ENCODE data around the gene DACT3.
"Not testable (repeated sequence)": the region's sequence is repeated elsewhere in the genome, so short reads cannot be mapped to it uniquely, and the experiment has no call there.

The DACT3 gene

DNA sequence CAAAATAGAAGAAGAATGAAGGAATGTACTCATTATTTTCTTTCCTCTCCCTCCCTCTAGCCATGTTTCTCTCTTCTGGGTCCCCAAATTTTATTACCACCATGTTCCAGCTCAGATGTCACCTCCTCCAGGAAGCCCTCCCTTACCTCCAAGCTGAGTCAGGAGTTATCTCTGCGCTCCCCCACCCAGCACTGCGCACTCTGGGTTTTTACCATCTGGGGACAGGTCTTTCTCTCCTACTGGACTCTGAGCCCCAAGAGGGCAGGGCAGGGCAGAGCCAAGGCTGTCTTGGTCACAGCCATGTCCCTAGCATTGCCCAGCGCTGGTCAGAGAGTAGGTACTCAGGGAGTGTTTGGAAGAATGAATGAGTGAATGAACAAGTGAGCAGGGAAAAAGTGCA, 27.9 kb downstream of the DACT3 start:
- H3K27ac ChIP-seq (ENCODE audit: insufficient read depth, low read depth, low read length, poor library complexity, severe bottlenecking) = no peak overlapping the region
- no peaks in the 10 kb centered on the region for H3K9me3 ChIP-seq (ENCODE audit: control insufficient read depth, low read length)
- H3K4me1 ChIP-seq (ENCODE audit: control insufficient read depth, insufficient read depth, low read length) = peaks cover 30% of the 10 kb centered on the region
- H3K27me3 ChIP-seq (ENCODE audit: control insufficient read depth, insufficient read depth, low read length, poor library complexity, severe bottlenecking) = peaks cover 59% of the 10 kb centered on the region
- 94% methylated on average over 3 of the region's 3 CpGs for WGBS, 2 experiments
- no peak overlapping the region for H3K4me3 ChIP-seq (ENCODE audit: insufficient read depth, low read depth, low read length)
- H3K36me3 ChIP-seq (ENCODE audit: control insufficient read depth, insufficient read depth, low read length) = no peaks in the 10 kb centered on the region

DNA sequence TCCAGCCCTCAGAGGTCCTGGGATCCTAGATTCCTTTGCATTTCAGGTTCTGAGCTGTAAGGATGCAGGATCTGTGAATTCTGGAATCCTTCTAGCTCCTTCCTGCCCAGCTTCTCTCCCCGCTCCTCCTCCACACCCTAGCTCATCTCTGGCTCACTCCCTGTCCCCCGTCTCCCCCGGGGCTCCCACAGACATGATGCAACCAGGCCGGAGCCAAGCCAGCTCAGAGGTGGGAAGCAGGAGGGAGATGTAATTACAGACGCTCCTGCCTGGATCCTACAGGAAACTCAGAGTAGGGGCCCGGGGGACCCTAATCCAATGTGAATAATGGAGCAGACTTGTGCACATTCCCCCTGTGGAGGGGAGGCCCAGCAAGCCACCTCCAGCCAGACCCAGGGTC, 29.5 kb downstream of the DACT3 start:
- 76 to 82% methylated on average over 6 of the region's 6 CpGs for WGBS, 2 experiments
- H3K27ac ChIP-seq (ENCODE audit: insufficient read depth, low read depth, low read length, poor library complexity, severe bottlenecking) = no peak overlapping the region
- no peak overlapping the region for H3K4me3 ChIP-seq (ENCODE audit: insufficient read depth, low read depth, low read length)

GRCh38 chr19:46630586-46631205, 30.3 kb downstream of the DACT3 start:
- no peaks in the 10 kb centered on the region for H3K9me3 ChIP-seq (ENCODE audit: control insufficient read depth, low read length)
- peaks cover 35% of the 10 kb centered on the region for H3K27me3 ChIP-seq (ENCODE audit: control insufficient read depth, insufficient read depth, low read length, poor library complexity, severe bottlenecking)
- H3K27ac ChIP-seq (ENCODE audit: insufficient read depth, low read depth, low read length, poor library complexity, severe bottlenecking) = no peak overlapping the region
- no peaks in the 10 kb centered on the region for H3K36me3 ChIP-seq (ENCODE audit: control insufficient read depth, insufficient read depth, low read length)
- 86 to 87% methylated on average over 14 of the region's 14 CpGs for WGBS, 2 experiments
- peaks cover 23% of the 10 kb centered on the region for H3K4me1 ChIP-seq (ENCODE audit: control insufficient read depth, insufficient read depth, low read length)
- no peak overlapping the region for H3K4me3 ChIP-seq (ENCODE audit: insufficient read depth, low read depth, low read length)

More for the DNA sequence above, 29.5 kb downstream of the DACT3 start:
- peaks cover 30% of the 10 kb centered on the region for H3K4me1 ChIP-seq (ENCODE audit: control insufficient read depth, insufficient read depth, low read length)
- H3K27me3 ChIP-seq (ENCODE audit: control insufficient read depth, insufficient read depth, low read length, poor library complexity, severe bottlenecking) = peaks cover 43% of the 10 kb centered on the region
- H3K36me3 ChIP-seq (ENCODE audit: control insufficient read depth, insufficient read depth, low read length) = no peaks in the 10 kb centered on the region
- no peaks in the 10 kb centered on the region for H3K9me3 ChIP-seq (ENCODE audit: control insufficient read depth, low read length)

DNA sequence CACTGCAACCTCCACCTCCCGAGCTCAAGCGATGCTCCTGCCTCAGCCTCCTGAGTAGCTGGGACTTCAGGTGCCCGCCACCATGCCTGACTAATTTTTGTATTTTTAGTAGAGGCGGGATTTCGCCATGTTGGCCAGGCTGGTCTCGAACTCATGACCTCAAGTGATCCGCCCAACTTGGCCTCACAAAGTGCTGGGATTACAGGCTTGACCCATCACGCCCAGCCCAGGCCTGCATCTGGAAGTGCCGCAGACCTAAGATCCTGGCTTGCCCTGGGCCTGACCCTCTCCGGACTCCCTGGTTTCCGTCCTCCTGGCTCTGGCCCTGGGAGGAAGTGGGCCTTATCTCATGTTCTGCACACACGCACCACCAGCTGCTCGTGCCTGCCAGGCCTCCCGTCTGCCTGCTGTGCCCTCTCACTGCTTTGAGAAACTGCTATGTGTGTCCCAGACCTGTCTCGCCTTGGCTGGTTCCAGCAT, 31.4 kb downstream of the DACT3 start:
- Histone ChIP-seq H3K9me3 (ENCODE audit: control insufficient read depth, low read length) (no peaks in the 10 kb centered on the region), H3K27me3 (ENCODE audit: control insufficient read depth, insufficient read depth, low read length, poor library complexity, severe bottlenecking) (peaks cover 24% of the 10 kb centered on the region), H3K4me1 (ENCODE audit: control insufficient read depth, insufficient read depth, low read length) (peaks cover 21% of the 10 kb centered on the region), H3K4me3 (ENCODE audit: insufficient read depth, low read depth, low read length) (no peak overlapping the region), H3K36me3 (ENCODE audit: control insufficient read depth, insufficient read depth, low read length) (no peaks in the 10 kb centered on the region), H3K27ac (ENCODE audit: insufficient read depth, low read depth, low read length, poor library complexity, severe bottlenecking) (no peak overlapping the region)
- 93% methylated on average over 15 of the region's 15 CpGs for WGBS, 2 experiments

- WGBS, 2 experiments = 92 to 96% methylated on average over 7 of the region's 7 CpGs
- not testable (repeated sequence) for H3K9me3 ChIP-seq (ENCODE audit: control insufficient read depth, low read length); H3K36me3 ChIP-seq (ENCODE audit: control insufficient read depth, insufficient read depth, low read length); H3K4me3 ChIP-seq (ENCODE audit: insufficient read depth, low read depth, low read length); H3K27ac ChIP-seq (ENCODE audit: insufficient read depth, low read depth, low read length, poor library complexity, severe bottlenecking)
- peaks cover 19% of the 10 kb centered on the region for H3K27me3 ChIP-seq (ENCODE audit: control insufficient read depth, insufficient read depth, low read length, poor library complexity, severe bottlenecking)
- peaks cover 20% of the 10 kb centered on the region for H3K4me1 ChIP-seq (ENCODE audit: control insufficient read depth, insufficient read depth, low read length)
Observed at GRCh38 chr19:46628970-46629369, 32.0 kb downstream of the DACT3 start.

GRCh38 chr19:46626446-46626845, 34.5 kb downstream of the DACT3 start:
- H3K9me3 ChIP-seq (ENCODE audit: control insufficient read depth, low read length) = no peaks in the 10 kb centered on the region
- H3K27ac ChIP-seq (ENCODE audit: insufficient read depth, low read depth, low read length, poor library complexity, severe bottlenecking) = no peak overlapping the region
- no peak overlapping the region for H3K4me3 ChIP-seq (ENCODE audit: insufficient read depth, low read depth, low read length)
- peaks cover 16% of the 10 kb centered on the region for H3K4me1 ChIP-seq (ENCODE audit: control insufficient read depth, insufficient read depth, low read length)
- 90% methylated on average over 14 of the region's 14 CpGs for WGBS, 2 experiments
- no peaks in the 10 kb centered on the region for H3K36me3 ChIP-seq (ENCODE audit: control insufficient read depth, insufficient read depth, low read length)
- H3K27me3 ChIP-seq (ENCODE audit: control insufficient read depth, insufficient read depth, low read length, poor library complexity, severe bottlenecking) = no peaks in the 10 kb centered on the region

DNA sequence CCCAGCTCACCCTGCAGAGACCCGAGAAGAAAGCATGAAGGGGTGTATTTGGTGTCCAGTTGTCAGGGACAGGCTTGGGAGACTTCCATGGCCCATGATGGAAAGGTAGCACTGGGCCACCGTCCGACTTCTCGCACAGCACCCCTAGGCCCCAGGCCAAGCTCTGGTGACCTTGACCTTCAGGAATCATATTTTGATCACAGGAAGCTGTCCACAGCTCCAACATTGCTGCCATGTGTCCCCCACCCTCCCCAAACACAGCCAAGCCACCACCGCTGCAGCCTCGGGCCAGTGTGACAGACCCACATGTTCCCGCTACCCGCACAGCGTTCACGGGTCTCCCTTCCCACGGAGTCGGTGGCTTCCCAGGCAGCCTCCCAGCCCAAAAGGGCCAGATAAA, 35.3 kb downstream of the DACT3 start:
- peaks cover 17% of the 10 kb centered on the region for H3K4me1 ChIP-seq (ENCODE audit: control insufficient read depth, insufficient read depth, low read length)
- no peak overlapping the region for H3K4me3 ChIP-seq (ENCODE audit: insufficient read depth, low read depth, low read length)
- 93 to 97% methylated on average over 12 of the region's 12 CpGs for WGBS, 2 experiments
- H3K27ac ChIP-seq (ENCODE audit: insufficient read depth, low read depth, low read length, poor library complexity, severe bottlenecking) = no peak overlapping the region
- H3K9me3 ChIP-seq (ENCODE audit: control insufficient read depth, low read length) = no peaks in the 10 kb centered on the region
- no peaks in the 10 kb centered on the region for H3K27me3 ChIP-seq (ENCODE audit: control insufficient read depth, insufficient read depth, low read length, poor library complexity, severe bottlenecking)
- no peaks in the 10 kb centered on the region for H3K36me3 ChIP-seq (ENCODE audit: control insufficient read depth, insufficient read depth, low read length)

DNA sequence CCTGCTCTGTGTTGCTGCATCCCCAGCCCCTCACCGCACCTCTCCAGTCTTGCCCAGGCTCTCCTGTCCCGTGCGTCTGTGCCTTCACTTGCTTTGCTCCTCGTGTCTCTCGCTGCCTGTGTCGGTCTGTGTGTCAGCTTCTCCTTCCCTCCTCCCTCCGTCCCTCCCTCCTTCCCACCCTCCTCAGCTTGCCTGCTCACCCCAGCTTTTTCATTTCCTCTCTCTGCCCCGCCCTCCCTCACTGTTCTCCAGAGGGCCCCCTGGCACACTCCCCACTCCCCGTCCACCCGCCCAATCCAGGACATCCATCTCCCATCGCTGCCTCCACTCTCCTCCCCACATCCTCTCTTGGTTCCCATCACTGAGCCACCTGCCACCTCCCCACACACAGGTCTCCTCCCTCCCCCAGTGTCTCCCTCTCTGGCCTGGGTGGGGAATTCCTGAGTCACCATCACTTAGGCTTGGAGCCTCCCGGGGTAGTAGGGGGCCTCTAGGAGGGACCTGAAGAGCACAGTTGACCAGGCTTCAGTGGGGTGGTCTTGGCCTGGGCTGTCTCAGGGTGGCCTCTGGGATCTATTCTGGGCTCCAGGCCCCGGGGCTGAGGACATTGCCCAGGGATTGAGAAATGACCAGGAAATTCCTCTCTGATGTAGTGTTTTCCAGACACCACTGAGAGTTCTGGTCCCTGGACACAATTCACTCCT, 35.9 kb downstream of the DACT3 start, which contains the start of gene PTGIR:
Gene PTGIR, minus strand, starts transcription at position 132 of the 704 bp plus-strand sequence. CDS start 864 bp downstream, outside the sequence.
- Histone ChIP-seq H3K4me3 (ENCODE audit: insufficient read depth, low read depth, low read length) (no peak within 1 kb of the TSS), H3K27ac (ENCODE audit: insufficient read depth, low read depth, low read length, poor library complexity, severe bottlenecking) (no peak within 1 kb of the TSS), H3K9me3 (ENCODE audit: control insufficient read depth, low read length) (no peaks in the 10 kb centered on the region), H3K36me3 (ENCODE audit: control insufficient read depth, insufficient read depth, low read length) (no peaks in the 10 kb centered on the region), H3K27me3 (ENCODE audit: control insufficient read depth, insufficient read depth, low read length, poor library complexity, severe bottlenecking) (no peaks in the 10 kb centered on the region), H3K4me1 (ENCODE audit: control insufficient read depth, insufficient read depth, low read length) (peaks cover 18% of the 10 kb centered on the region)
- 69 to 72% methylated on average over 13 of the region's 13 CpGs for WGBS, 2 experiments

- H3K27ac ChIP-seq (ENCODE audit: insufficient read depth, low read depth, low read length, poor library complexity, severe bottlenecking) = no peak overlapping the region
- no peaks in the 10 kb centered on the region for H3K27me3 ChIP-seq (ENCODE audit: control insufficient read depth, insufficient read depth, low read length, poor library complexity, severe bottlenecking)
- H3K9me3 ChIP-seq (ENCODE audit: control insufficient read depth, low read length) = no peaks in the 10 kb centered on the region
- 94 to 97% methylated on average over 35 of the region's 35 CpGs for WGBS, 2 experiments
- H3K4me1 ChIP-seq (ENCODE audit: control insufficient read depth, insufficient read depth, low read length) = peaks cover 18% of the 10 kb centered on the region
- no peak overlapping the region for H3K4me3 ChIP-seq (ENCODE audit: insufficient read depth, low read depth, low read length)
- H3K36me3 ChIP-seq (ENCODE audit: control insufficient read depth, insufficient read depth, low read length) = no peaks in the 10 kb centered on the region
Observed at GRCh38 chr19:46623915-46624502, 37.0 kb downstream of the DACT3 start.

- WGBS, 2 experiments = 90 to 93% methylated on average over 7 of the region's 7 CpGs
- H3K4me1 ChIP-seq (ENCODE audit: control insufficient read depth, insufficient read depth, low read length) = peaks cover 18% of the 10 kb centered on the region
Observed at GRCh38 chr19:46622118-46622446, 38.9 kb downstream of the DACT3 start.

More at GRCh38 chr19:46622118-46622446, 38.9 kb downstream of the DACT3 start:
- no peaks in the 10 kb centered on the region for H3K36me3 ChIP-seq (ENCODE audit: control insufficient read depth, insufficient read depth, low read length)
- H3K27me3 ChIP-seq (ENCODE audit: control insufficient read depth, insufficient read depth, low read length, poor library complexity, severe bottlenecking) = no peaks in the 10 kb centered on the region
- H3K27ac ChIP-seq (ENCODE audit: insufficient read depth, low read depth, low read length, poor library complexity, severe bottlenecking) = no peak overlapping the region
- no peak overlapping the region for H3K4me3 ChIP-seq (ENCODE audit: insufficient read depth, low read depth, low read length)
- H3K9me3 ChIP-seq (ENCODE audit: control insufficient read depth, low read length) = no peaks in the 10 kb centered on the region

Data from ectodermal cell (in vitro differentiated cells).